Suprapubic skin (tissue), 4 donors: ENCODE measurements around the gene DNHD1.

ENCODE experiments used
- EP300 ChIP-seq: sonication (generic); formaldehyde crosslinking; IDR thresholded peaks from one replicate; pipeline ENCODE4 v1.6.1; 2017; ENCODE audit warnings: antibody characterized with exemption
- POLR2A ChIP-seq, 2 donors: fragments of 450-650 bp; IDR thresholded peaks; one replicate each; pipeline ENCODE4 v1.6.1; 2017; ENCODE audit warnings: antibody characterized with exemption in 2 of 2, mild to moderate bottlenecking in 2 of 2, moderate library complexity in 2 of 2
- POLR2AphosphoS5 ChIP-seq, 3 donors: sonication (generic); formaldehyde crosslinking; IDR thresholded peaks; one replicate each; pipeline ENCODE4 v1.6.1; 2017; ENCODE audit warnings: antibody characterized with exemption in 3 of 3
- TF ChIP-seq, protein P1 (sequence below), 2 donors: fragments of 200-600 bp in 1 of 2; fragments of 450-650 bp in 1 of 2; sonication (generic) in 1 of 2; IDR thresholded peaks; one replicate each; pipeline ENCODE4 v1.5.1; 2016 to 2019; ENCODE audit warnings: antibody characterized with exemption in 2 of 2, mild to moderate bottlenecking in 1 of 2, moderate library complexity in 1 of 2

DNA sequence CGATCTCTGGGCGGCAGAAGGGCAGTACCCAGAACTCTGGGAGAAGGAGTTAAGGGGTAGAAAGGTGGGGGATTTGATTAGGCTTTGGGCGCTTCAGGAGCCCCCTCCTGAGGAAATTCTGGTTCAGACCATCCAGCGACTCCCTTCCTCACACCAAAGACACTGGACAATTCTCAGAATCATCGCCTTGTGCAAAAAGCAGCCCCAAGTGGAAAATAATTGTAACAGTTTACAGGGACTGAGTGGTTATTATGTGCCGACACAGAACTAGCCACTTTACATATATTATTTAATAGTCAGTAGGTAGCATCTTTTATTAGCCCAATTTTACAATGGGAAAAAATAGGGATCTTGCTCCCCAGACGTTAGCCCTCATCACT, 22.7 kb upstream of the DNHD1 start:
- TF ChIP-seq, protein P1, sequence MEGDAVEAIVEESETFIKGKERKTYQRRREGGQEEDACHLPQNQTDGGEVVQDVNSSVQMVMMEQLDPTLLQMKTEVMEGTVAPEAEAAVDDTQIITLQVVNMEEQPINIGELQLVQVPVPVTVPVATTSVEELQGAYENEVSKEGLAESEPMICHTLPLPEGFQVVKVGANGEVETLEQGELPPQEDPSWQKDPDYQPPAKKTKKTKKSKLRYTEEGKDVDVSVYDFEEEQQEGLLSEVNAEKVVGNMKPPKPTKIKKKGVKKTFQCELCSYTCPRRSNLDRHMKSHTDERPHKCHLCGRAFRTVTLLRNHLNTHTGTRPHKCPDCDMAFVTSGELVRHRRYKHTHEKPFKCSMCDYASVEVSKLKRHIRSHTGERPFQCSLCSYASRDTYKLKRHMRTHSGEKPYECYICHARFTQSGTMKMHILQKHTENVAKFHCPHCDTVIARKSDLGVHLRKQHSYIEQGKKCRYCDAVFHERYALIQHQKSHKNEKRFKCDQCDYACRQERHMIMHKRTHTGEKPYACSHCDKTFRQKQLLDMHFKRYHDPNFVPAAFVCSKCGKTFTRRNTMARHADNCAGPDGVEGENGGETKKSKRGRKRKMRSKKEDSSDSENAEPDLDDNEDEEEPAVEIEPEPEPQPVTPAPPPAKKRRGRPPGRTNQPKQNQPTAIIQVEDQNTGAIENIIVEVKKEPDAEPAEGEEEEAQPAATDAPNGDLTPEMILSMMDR (IDR thresholded peaks at IDR 0.05) = no peak
- TF ChIP-seq POLR2A (IDR thresholded peaks at IDR 0.05) = no peak
- no peak for TF ChIP-seq EP300
- no peak for TF ChIP-seq POLR2AphosphoS5 (IDR thresholded peaks at IDR 0.05)
